PFSK-1 (cell line): Measurements from ENCODE around the gene OR52B2.

Experiments used
- FOXP2 ChIP-seq: optimal IDR thresholded peaks from 2 replicates; pipeline ENCODE3; 2011; ENCODE audit warnings: borderline replicate concordance, control low read depth, inconsistent platforms; ENCODE audit not compliant: insufficient read depth; ENCODE audit errors: extremely low read length, extremely low read depth
- POLR2AphosphoS5 ChIP-seq: IDR thresholded peaks from 2 replicates; pipeline ENCODE4 v1.6.1; 2012; ENCODE audit warnings: low read depth, mild to moderate bottlenecking, control low read depth, low read length, moderate library complexity
- REST ChIP-seq, 2 experiments: IDR thresholded peaks; 2 replicates each; pipeline versions ENCODE4 v1.6.1 to v1.8.0; 2011 to 2012; ENCODE audit warnings: low read depth in 2 of 2, low read length in 2 of 2, control low read depth in 1 of 2, inconsistent platforms in 1 of 2, mild to moderate bottlenecking in 1 of 2, moderate library complexity in 1 of 2; ENCODE audit not compliant: insufficient read depth in 1 of 2
- SIN3A ChIP-seq: IDR thresholded peaks from 2 replicates; pipeline ENCODE4 v1.6.1; 2012; ENCODE audit warnings: mild to moderate bottlenecking, low read length, moderate library complexity, borderline replicate concordance; ENCODE audit not compliant: insufficient read depth
- TAF1 ChIP-seq: IDR thresholded peaks from 2 replicates; pipeline ENCODE4 v1.6.1; 2012; ENCODE audit warnings: low read length, control low read depth, borderline replicate concordance; ENCODE audit not compliant: insufficient read depth

OR52B2 gene

GRCh38 chr11:6129011-6129410, 41.1 kb downstream of the OR52B2 start:
- no peak for TF ChIP-seq SIN3A
- no peak for TF ChIP-seq TAF1
- TF ChIP-seq REST (IDR thresholded peaks at IDR 0.05; ENCODE audit: insufficient read depth in 1 of 2, low read depth in 2 of 2, low read length in 2 of 2), result no peak
- TF ChIP-seq FOXP2, result no peak
- TF ChIP-seq POLR2AphosphoS5, result no peak

- TF ChIP-seq FOXP2, result no peak
These were observed 42.2 kb downstream of the OR52B2 start for GRCh38 chr11:6127881-6128280.

DNA sequence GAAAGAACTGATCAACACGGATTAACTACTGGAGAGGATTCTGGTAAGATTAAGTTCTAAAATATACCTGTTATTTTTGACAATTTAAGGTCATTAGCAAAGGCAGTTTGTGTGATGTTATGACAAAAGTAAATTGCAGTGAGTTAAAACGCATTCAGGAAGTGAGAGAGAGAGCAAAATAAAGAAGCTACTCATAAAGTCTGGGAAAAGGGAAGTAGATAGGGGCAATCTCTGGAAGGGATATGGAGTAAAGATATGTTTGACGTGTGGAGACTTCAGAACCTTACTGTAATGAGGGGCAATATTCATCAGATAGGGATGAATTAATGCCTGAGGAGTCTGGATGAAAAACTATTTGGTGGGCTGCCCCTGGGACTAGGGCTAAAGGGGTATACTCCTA, 45.9 kb downstream of the OR52B2 start:
- TF ChIP-seq POLR2AphosphoS5 (no peak), SIN3A (no peak), FOXP2 (no peak), REST (IDR thresholded peaks at IDR 0.05; ENCODE audit: insufficient read depth in 1 of 2, low read depth in 2 of 2, low read length in 2 of 2) (no peak), TAF1 (no peak)
